IMR-90 (cell line): ENCODE data around the gene MTFR2. TPM values are rescaled to one million over a fixed set of nuclear protein-coding genes. Genes with fewer than 3 reads are reported as not detected.

ENCODE experiments used
- ATAC-seq: fragments of 200-7000 bp; cut with Tn5 transposase; 2 replicates; pipeline ENCODE4 v1.9.1; 2020; ENCODE audit warnings: low read depth, mild to moderate bottlenecking, moderate library complexity
- BruUV-seq: library from RNA; stranded (reverse); fragments of 400-500 nt; replicated peaks from 2 replicates; lab custom pipeline; 2021; lab: Mats Ljungman, UMichigan
- CTCF ChIA-PET: fragments of 300-600 bp; formaldehyde crosslinking; extraction: SDS; loops from one replicate; lab custom pipeline; 2021; ENCODE audit warnings: antibody characterized with exemption; lab: Yijun Ruan, JAX
- POLR2A ChIA-PET: fragments of 300-600 bp; sonication (Branson Sonifier 250); formaldehyde crosslinking; loops from one replicate; lab custom pipeline; 2022; ENCODE audit warnings: antibody characterized with exemption; ENCODE audit not compliant: unreplicated experiment; lab: Charles Lee
- DNase-seq: peaks from one replicate; pipeline ENCODE4 v3.0.0; 2013
- H2AFZ ChIP-seq: replicated peaks from 2 replicates; pipeline ENCODE3; 2013; ENCODE audit warnings: low read length, mild to moderate bottlenecking; ENCODE audit not compliant: poor library complexity
- H2AK5ac ChIP-seq: 2 replicates; pipeline ENCODE4 v1.6.1; 2013; ENCODE audit warnings: low read depth, low read length, inconsistent platforms
- H2AK9ac ChIP-seq: replicated peaks from 2 replicates; pipeline ENCODE3; 2013; ENCODE audit warnings: mild to moderate bottlenecking, low read depth, low read length, moderate library complexity; ENCODE audit not compliant: poor library complexity
- H2BK120ac ChIP-seq: 2 replicates; pipeline ENCODE4 v1.6.1; 2013; ENCODE audit warnings: low read depth, low read length, inconsistent platforms
- H2BK15ac ChIP-seq: 3 replicates; pipeline ENCODE4 v1.6.1; 2013; ENCODE audit warnings: low read depth, low read length, inconsistent platforms
- H2BK20ac ChIP-seq: 2 replicates; pipeline ENCODE4 v1.6.1; 2013; ENCODE audit warnings: low read depth, mild to moderate bottlenecking, inconsistent platforms, low read length, moderate library complexity
- H2BK5ac ChIP-seq: 2 replicates; pipeline ENCODE4 v1.6.1; 2013; ENCODE audit warnings: mild to moderate bottlenecking, low read depth, low read length, inconsistent platforms; ENCODE audit not compliant: poor library complexity, severe bottlenecking
- H3K14ac ChIP-seq: replicated peaks from 2 replicates; pipeline ENCODE4 v1.6.1; 2013; ENCODE audit warnings: low read depth, low read length, inconsistent platforms
- H3K18ac ChIP-seq: 2 replicates; pipeline ENCODE4 v1.6.1; 2013; ENCODE audit warnings: low read depth, low read length, control low read depth
- H3K23ac ChIP-seq: 2 replicates; pipeline ENCODE4 v1.6.1; 2013; ENCODE audit warnings: low read depth, low read length, inconsistent platforms
- H3K27ac ChIP-seq: 2 replicates; pipeline ENCODE4 v1.5.1; 2013; ENCODE audit warnings: mild to moderate bottlenecking, control low read depth, low read length; ENCODE audit not compliant: insufficient read depth
- H3K27me3 ChIP-seq: 2 replicates; pipeline ENCODE4 v1.6.1; 2013; ENCODE audit warnings: low read length; ENCODE audit not compliant: control insufficient read depth, insufficient read depth
- H3K36me3 ChIP-seq: 2 replicates; pipeline ENCODE4 v1.6.1; 2013; ENCODE audit warnings: low read length, mixed read lengths; ENCODE audit not compliant: control insufficient read depth, insufficient read depth
- H3K4ac ChIP-seq: 2 replicates; pipeline ENCODE4 v1.6.1; 2013; ENCODE audit warnings: low read depth, low read length, inconsistent platforms
- H3K4me1 ChIP-seq: 2 replicates; pipeline ENCODE4 v1.6.1; 2013; ENCODE audit warnings: low read length, mixed read lengths; ENCODE audit not compliant: control insufficient read depth, insufficient read depth
- H3K4me2 ChIP-seq: 2 replicates; pipeline ENCODE4 v1.6.1; 2013; ENCODE audit warnings: low read depth, mild to moderate bottlenecking, control low read depth, low read length, moderate library complexity
- H3K4me3 ChIP-seq: 2 replicates; pipeline ENCODE4 v1.5.1; 2013; ENCODE audit warnings: low read depth, mild to moderate bottlenecking, control low read depth, low read length, moderate library complexity; ENCODE audit not compliant: insufficient read depth
- H3K56ac ChIP-seq: 2 replicates; pipeline ENCODE4 v1.6.1; 2013; ENCODE audit warnings: low read length, inconsistent platforms; ENCODE audit not compliant: insufficient read depth; ENCODE audit errors: extremely low read depth
- H3K79me1 ChIP-seq, 2 experiments: 2 replicates each; pipeline ENCODE4 v1.6.1; 2013; ENCODE audit warnings: low read length in 2 of 2, inconsistent platforms in 1 of 2, low read depth in 1 of 2
- H3K9ac ChIP-seq: 2 replicates; pipeline ENCODE4 v1.6.1; 2013; ENCODE audit warnings: low read depth, low read length, control low read depth
- H3K9me1 ChIP-seq: 2 replicates; pipeline ENCODE4 v1.6.1; 2013; ENCODE audit warnings: low read length, inconsistent platforms; ENCODE audit not compliant: insufficient read depth
- H3K9me3 ChIP-seq: 2 replicates; pipeline ENCODE4 v1.6.1; 2013; ENCODE audit warnings: low read length; ENCODE audit not compliant: control insufficient read depth, insufficient read depth
- H4K20me1 ChIP-seq: 2 replicates; pipeline ENCODE4 v1.6.1; 2013; ENCODE audit warnings: low read length, inconsistent platforms; ENCODE audit not compliant: insufficient read depth
- H4K5ac ChIP-seq: 2 replicates; pipeline ENCODE4 v1.6.1; 2013; ENCODE audit warnings: mild to moderate bottlenecking, low read depth, low read length, control low read depth
- H4K8ac ChIP-seq, 2 experiments: 2 replicates each; pipeline ENCODE4 v1.6.1; 2013; ENCODE audit warnings: low read depth in 2 of 2, low read length in 2 of 2, control low read depth in 1 of 2, inconsistent platforms in 1 of 2
- H4K91ac ChIP-seq: 2 replicates; pipeline ENCODE4 v1.6.1; 2013; ENCODE audit warnings: low read depth, low read length, inconsistent platforms; ENCODE audit not compliant: insufficient read depth
- BHLHE40 ChIP-seq: fragments of 150-350 bp; IDR thresholded peaks from 2 replicates; pipeline ENCODE4 v1.6.1; 2016; ENCODE audit warnings: mild to moderate bottlenecking, low read depth, low read length
- CEBPB ChIP-seq: IDR thresholded peaks from 2 replicates; pipeline ENCODE4 v1.6.1; 2012; ENCODE audit warnings: low read depth, low read length, improper control_type of control experiment
- MAFK ChIP-seq: IDR thresholded peaks from 2 replicates; pipeline ENCODE4 v1.6.1; 2012; ENCODE audit warnings: low read depth, low read length, improper control_type of control experiment
- POLR2A ChIP-seq: IDR thresholded peaks from 2 replicates; pipeline ENCODE4 v1.6.1; 2012; ENCODE audit warnings: mild to moderate bottlenecking, low read depth, low read length
- RAD21 ChIP-seq: IDR thresholded peaks from 2 replicates; pipeline ENCODE4 v1.6.1; 2012; ENCODE audit warnings: low read length, improper control_type of control experiment
- RCOR1 ChIP-seq: IDR thresholded peaks from 2 replicates; pipeline ENCODE4 v1.6.1; 2012; ENCODE audit warnings: mild to moderate bottlenecking, low read length, improper control_type of control experiment; ENCODE audit not compliant: insufficient replicate concordance
- SMC3 ChIP-seq: fragments of 150-350 bp; IDR thresholded peaks from 2 replicates; pipeline ENCODE4 v1.6.1; 2016; ENCODE audit warnings: low read depth, mild to moderate bottlenecking, antibody characterized with exemption, low read length, moderate library complexity
- WGBS, 2 experiments: methylation state at CpG; one replicate each; pipeline versions ENCODE4 v1.1.5 to v1.1.7; 2013; ENCODE audit warnings: missing lambda C conversion rate in 2 of 2; ENCODE audit not compliant: insufficient read length in 1 of 2; ENCODE audit errors: extremely low coverage in 2 of 2; 5-methylcytosine and 5-hydroxymethylcytosine counted together
- dilution Hi-C: fragments of 300-500 bp; cut with HindIII; formaldehyde crosslinking; loops from one replicate; pipeline ENCODE4 v1.14.3; 2018; ENCODE audit warnings: low sequenced_read_pairs; ENCODE audit not compliant: unreplicated experiment
- in situ Hi-C: fragments of 300-500 bp; cut with MboI; formaldehyde crosslinking; loops from 3 replicates; pipeline ENCODE4 v1.14.3; 2019; ENCODE audit warnings: low sequenced_read_pairs, inconsistent platforms, mixed read lengths
- intact Hi-C: fragments of 100-400 bp; cut with micrococcal nuclease; formaldehyde crosslinking; loops from 2 replicates; pipeline ENCODE4 v1.10.0; 2022
- polyA plus RNA-seq, 3 experiments: library from polyadenylated mRNA; depleted of rRNA; stranded (reverse); fragments of >200 nt; gene quantifications; 2 replicates each; pipeline ENCODE4 v1.2.3, GENCODE V29; 2012; ENCODE audit warnings: low replicate concordance in 1 of 3
- total RNA-seq: library from RNA; depleted of rRNA; stranded (reverse); fragments of >200 nt; gene quantifications from 2 replicates; pipeline ENCODE4 v1.2.3, GENCODE V29; 2012

The MTFR2 gene
- total and polyA plus RNA-seq, 2 of the 4 experiments (the other 2 are of a cell fraction): 0.72 to 7.2 TPM

GRCh38 chr6:136290410-136291010, 40.4 kb upstream of the MTFR2 start:
- ATAC-seq (peak; percentile 9), DNase-seq (peak; percentile 85)
- ChIA-PET POLR2A (interaction anchor here (0.5 to 1.6 kb wide), 8 partner anchors 9 to 1210 kb away, joined by 3 to 9 read pairs (median 4); partner anchors contain the start of gene MTFR2), CTCF (no interaction called here)
- H3K56ac ChIP-seq: peak overlapping the region; percentile 97
- 0 out of 3 replicates have a peak overlapping the region, but pooled peaks have one; percentile 6 for H2BK15ac ChIP-seq
- intact Hi-C loops (loop anchor here (5.0 kb wide), 1 partner anchor 257 kb away; no protein-coding TSS in a partner anchor), dilution Hi-C loops (no loop called here), in situ Hi-C loops (loop anchor here (25.0 kb wide), 1 partner anchor 497 kb away; the partner anchor contains the start of gene MAP3K5)
- peak overlapping the region; percentile 87 for H2AFZ ChIP-seq
- peak overlapping the region; percentile 99 for H3K9ac ChIP-seq
- H3K79me1 ChIP-seq: peaks cover 0 to 7% of the 10 kb centered on the region in 2 experiments; a peak in 2 of 4 replicates
- peak overlapping the region; percentile 58 for H2BK120ac ChIP-seq
- 0 out of 2 replicates have a peak overlapping the region, but pooled peaks have one; percentile 10 for H2BK20ac ChIP-seq
- whole genome bisulfite sequencing, 2 experiments: 4% methylated on average over 9 of the region's 22 CpGs; no CpG with 5 or more reads in 1 of the 2 experiments
- H4K91ac ChIP-seq: peak overlapping the region; percentile 88
- peak overlapping the region; percentile 94 for H3K4ac ChIP-seq
- peak overlapping the region; percentile 87 for H4K5ac ChIP-seq
- peak overlapping the region; percentile 78 for H2AK5ac ChIP-seq
- H2AK9ac ChIP-seq: peak overlapping the region; percentile 31
- peak overlapping the region; percentile 54 for H3K4me3 ChIP-seq
- no peaks in the 10 kb centered on the region; the same call in 1 of the 2 replicates for H3K27me3 ChIP-seq
- H2BK5ac ChIP-seq: peak overlapping the region; percentile 94
- H3K23ac ChIP-seq: peak overlapping the region; percentile 93
- no peak for TF ChIP-seq CEBPB
- TF ChIP-seq POLR2A: no peak
- TF ChIP-seq BHLHE40: peak; percentile 83
- no peak for TF ChIP-seq RCOR1
- no peak for TF ChIP-seq SMC3
- 0 out of 2 replicates have a peak, but pooled peaks have one; percentile 4 for TF ChIP-seq MAFK
- TF ChIP-seq RAD21: no peak
- peaks cover 40% of the 10 kb centered on the region for H4K20me1 ChIP-seq
- H3K14ac ChIP-seq: peak overlapping the region; percentile 84
- peak overlapping the region; percentile 96 for H3K27ac ChIP-seq
- no peaks in the 10 kb centered on the region for H3K9me3 ChIP-seq
- H3K9me1 ChIP-seq: no peaks in the 10 kb centered on the region; the same call in 1 of the 2 replicates
- H3K36me3 ChIP-seq: no peaks in the 10 kb centered on the region
- peak overlapping the region; percentile 85 to 96 for H4K8ac ChIP-seq
- peak overlapping the region; percentile 86 for H3K4me2 ChIP-seq
- BruUV-seq: TSS peak; percentile 94
- H3K18ac ChIP-seq: peak overlapping the region; percentile 90
- 0 out of 2 replicates have a peak, but pooled peaks cover 2% of the 10 kb centered on the region for H3K4me1 ChIP-seq
